HepG2 (cell line): ENCODE results near the gene BCAS1. TPM values are rescaled to one million over a fixed set of nuclear protein-coding genes. Genes with fewer than 3 reads are reported as not detected.

Experiments used
- BRD4 ChIP-seq: sonication (generic); formaldehyde crosslinking; IDR thresholded peaks from 2 replicates; pipeline ENCODE4 v1.4.0; 2020; ENCODE audit warnings: missing genetic modification reagents
- HNF4A ChIP-seq: sonication (generic); formaldehyde crosslinking; IDR thresholded peaks from 2 replicates; pipeline ENCODE4 v1.4.0; 2020; ENCODE audit warnings: missing genetic modification reagents
- JUN ChIP-seq: sonication (generic); formaldehyde crosslinking; IDR thresholded peaks from 2 replicates; pipeline ENCODE4 v1.4.0; 2020; ENCODE audit warnings: mild to moderate bottlenecking, missing genetic modification reagents
- KDM4B ChIP-seq: sonication (generic); formaldehyde crosslinking; IDR thresholded peaks from 2 replicates; pipeline ENCODE4 v1.4.0; 2020; ENCODE audit warnings: missing genetic modification reagents
- MZF1 ChIP-seq: sonication (generic); formaldehyde crosslinking; IDR thresholded peaks from 2 replicates; pipeline ENCODE4 v1.8.1; 2023; ENCODE audit warnings: mild to moderate bottlenecking, missing genetic modification reagents, borderline replicate concordance
- NFIC ChIP-seq: IDR thresholded peaks from 2 replicates; pipeline ENCODE4 v1.6.1; 2012; ENCODE audit warnings: mild to moderate bottlenecking, low read length, inconsistent platforms
- NFRKB ChIP-seq: fragments of 450-650 bp; IDR thresholded peaks from 2 replicates; pipeline ENCODE4 v1.6.1; 2017
- NONO ChIP-seq, 2 experiments: fragments of 450-650 bp in 1 of 2; sonication (generic) in 1 of 2; formaldehyde crosslinking in 1 of 2; IDR thresholded peaks in 1 of 2; conservative IDR thresholded peaks in 1 of 2; 2 replicates each; pipeline versions ENCODE4 v1.6.1 to v1.8.0; 2017 to 2022; ENCODE audit warnings: mild to moderate bottlenecking in 1 of 2, missing genetic modification reagents in 1 of 2, moderate library complexity in 1 of 2
- PRDM4 ChIP-seq: sonication (generic); formaldehyde crosslinking; IDR thresholded peaks from 2 replicates; pipeline ENCODE4 v1.9.0; 2021; ENCODE audit warnings: missing genetic modification reagents, borderline replicate concordance
- RFXAP ChIP-seq: sonication (generic); formaldehyde crosslinking; IDR thresholded peaks from 2 replicates; pipeline ENCODE4 v1.4.0; 2020; ENCODE audit warnings: missing genetic modification reagents, borderline replicate concordance
- SETDB1 ChIP-seq: sonication (generic); formaldehyde crosslinking; IDR thresholded peaks from 2 replicates; pipeline ENCODE4 v1.5.1; 2020; ENCODE audit warnings: missing genetic modification reagents, mild to moderate bottlenecking, borderline replicate concordance
- TGIF2 ChIP-seq: IDR thresholded peaks from 2 replicates; pipeline ENCODE4 v1.6.1; 2016; ENCODE audit warnings: control low read depth, missing compliant biosample characterization
- YY1 ChIP-seq: IDR thresholded peaks from 2 replicates; pipeline ENCODE4 v1.6.1; 2011; ENCODE audit warnings: low read length, low read depth, moderate library complexity, mild to moderate bottlenecking; ENCODE audit not compliant: insufficient read depth, insufficient replicate concordance
- ZMYM2 ChIP-seq: sonication (generic); formaldehyde crosslinking; IDR thresholded peaks from 2 replicates; pipeline ENCODE4 v1.8.0; 2022; ENCODE audit warnings: mild to moderate bottlenecking, missing genetic modification reagents
- ZNF136 ChIP-seq: sonication (generic); formaldehyde crosslinking; IDR thresholded peaks from 2 replicates; pipeline ENCODE4 v1.8.1; 2022; ENCODE audit warnings: low read depth, mild to moderate bottlenecking, moderate library complexity, missing genetic modification reagents
- ZNF292 ChIP-seq: sonication (generic); formaldehyde crosslinking; IDR thresholded peaks from 2 replicates; pipeline ENCODE4 v1.8.1; 2022; ENCODE audit warnings: mild to moderate bottlenecking, low read depth, missing genetic modification reagents, borderline replicate concordance
- ZNF362 ChIP-seq: sonication (generic); formaldehyde crosslinking; IDR thresholded peaks from 2 replicates; pipeline ENCODE4 v1.4.0; 2020; ENCODE audit warnings: missing genetic modification reagents, mild to moderate bottlenecking, borderline replicate concordance
- ZNF501 ChIP-seq: sonication (generic); formaldehyde crosslinking; IDR thresholded peaks from 2 replicates; pipeline ENCODE4 v1.5.1; 2020; ENCODE audit warnings: mild to moderate bottlenecking, moderate library complexity, missing genetic modification reagents
- polyA plus RNA-seq, 8 experiments: library from polyadenylated mRNA; depleted of rRNA in 3 of 8; stranded (reverse) in 7 of 8; unstranded in 1 of 8; fragments of >200 nt; fragmentation: Illumina TruSeq in 4 of 8; extraction: Trizol in 4 of 8; gene quantifications; 2 replicates each; pipeline versions ENCODE4 v1.2.1 to v1.2.3, GENCODE V29; 2011 to 2016; ENCODE audit warnings: low read depth in 4 of 8, missing spikeins in 1 of 8, mixed read lengths in 1 of 8; ENCODE audit not compliant: insufficient read depth in 1 of 8
- total RNA-seq, 5 experiments: library from RNA; depleted of rRNA; stranded (reverse); fragments of >200 nt; fragmentation: Illumina TruSeq; extraction: Trizol; gene quantifications; 2 replicates each; pipeline ENCODE4 v1.2.3, GENCODE V29; 2016; ENCODE audit warnings: low read depth in 1 of 5
- TF ChIP-seq, protein P1 (sequence below): sonication (generic); formaldehyde crosslinking; IDR thresholded peaks from 2 replicates; pipeline ENCODE4 v1.8.0; 2022; ENCODE audit warnings: missing genetic modification reagents, mild to moderate bottlenecking, moderate library complexity, borderline replicate concordance
- TF ChIP-seq, protein P2 (sequence below): sonication (generic); formaldehyde crosslinking; IDR thresholded peaks from 2 replicates; pipeline ENCODE4 v1.5.1; 2020; ENCODE audit warnings: mild to moderate bottlenecking, moderate library complexity, missing genetic modification reagents
- TF ChIP-seq, protein P3 (sequence below): sonication (generic); formaldehyde crosslinking; IDR thresholded peaks from 2 replicates; pipeline ENCODE4 v1.8.0; 2022; ENCODE audit warnings: mild to moderate bottlenecking, missing genetic modification reagents, moderate library complexity

BCAS1 gene
- total and polyA plus RNA-seq, 2 of the 13 experiments (the other 11 are each of a cell fraction or from before 2014, with no cell fraction given) = 0.55 to 0.91 TPM

GRCh38 chr20:54103762-54104600 is 33.6 kb upstream of the BCAS1 start (continued):
- TF ChIP-seq, protein P1, sequence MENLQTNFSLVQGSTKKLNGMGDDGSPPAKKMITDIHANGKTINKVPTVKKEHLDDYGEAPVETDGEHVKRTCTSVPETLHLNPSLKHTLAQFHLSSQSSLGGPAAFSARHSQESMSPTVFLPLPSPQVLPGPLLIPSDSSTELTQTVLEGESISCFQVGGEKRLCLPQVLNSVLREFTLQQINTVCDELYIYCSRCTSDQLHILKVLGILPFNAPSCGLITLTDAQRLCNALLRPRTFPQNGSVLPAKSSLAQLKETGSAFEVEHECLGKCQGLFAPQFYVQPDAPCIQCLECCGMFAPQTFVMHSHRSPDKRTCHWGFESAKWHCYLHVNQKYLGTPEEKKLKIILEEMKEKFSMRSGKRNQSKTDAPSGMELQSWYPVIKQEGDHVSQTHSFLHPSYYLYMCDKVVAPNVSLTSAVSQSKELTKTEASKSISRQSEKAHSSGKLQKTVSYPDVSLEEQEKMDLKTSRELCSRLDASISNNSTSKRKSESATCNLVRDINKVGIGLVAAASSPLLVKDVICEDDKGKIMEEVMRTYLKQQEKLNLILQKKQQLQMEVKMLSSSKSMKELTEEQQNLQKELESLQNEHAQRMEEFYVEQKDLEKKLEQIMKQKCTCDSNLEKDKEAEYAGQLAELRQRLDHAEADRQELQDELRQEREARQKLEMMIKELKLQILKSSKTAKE (CRISPR knock-in tag) = peak; percentile 99
- TF ChIP-seq NONO (IDR thresholded peaks at IDR 0.05) (no peak), NONO (CRISPR knock-in tag; conservative IDR thresholded peaks at IDR 0.05) (peak; percentile 95), RFXAP (CRISPR knock-in tag) (peak; percentile 97), ZNF362 (CRISPR knock-in tag) (peak; percentile 51; the same call in 1 of the 2 replicates), ZNF136 (CRISPR knock-in tag) (no peak), MZF1 (CRISPR knock-in tag) (no peak), YY1 (no peak), ZNF501 (CRISPR knock-in tag) (peak; percentile 80; the same call in 1 of the 2 replicates), ZNF292 (peak; percentile 98), PRDM4 (no peak), BRD4 (CRISPR knock-in tag) (peak; percentile 96), KDM4B (CRISPR knock-in tag) (peak; percentile 98), NFRKB (no peak), SETDB1 (no peak), JUN (CRISPR knock-in tag) (peak; percentile 94), HNF4A (peak; percentile 100), ZMYM2 (CRISPR knock-in tag) (peak; percentile 96), TGIF2 (CRISPR knock-in tag) (peak; percentile 100), NFIC (peak; percentile 91)
- TF ChIP-seq, protein P2, sequence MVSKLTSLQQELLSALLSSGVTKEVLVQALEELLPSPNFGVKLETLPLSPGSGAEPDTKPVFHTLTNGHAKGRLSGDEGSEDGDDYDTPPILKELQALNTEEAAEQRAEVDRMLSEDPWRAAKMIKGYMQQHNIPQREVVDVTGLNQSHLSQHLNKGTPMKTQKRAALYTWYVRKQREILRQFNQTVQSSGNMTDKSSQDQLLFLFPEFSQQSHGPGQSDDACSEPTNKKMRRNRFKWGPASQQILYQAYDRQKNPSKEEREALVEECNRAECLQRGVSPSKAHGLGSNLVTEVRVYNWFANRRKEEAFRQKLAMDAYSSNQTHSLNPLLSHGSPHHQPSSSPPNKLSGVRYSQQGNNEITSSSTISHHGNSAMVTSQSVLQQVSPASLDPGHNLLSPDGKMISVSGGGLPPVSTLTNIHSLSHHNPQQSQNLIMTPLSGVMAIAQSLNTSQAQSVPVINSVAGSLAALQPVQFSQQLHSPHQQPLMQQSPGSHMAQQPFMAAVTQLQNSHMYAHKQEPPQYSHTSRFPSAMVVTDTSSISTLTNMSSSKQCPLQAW = peak; percentile 100
- TF ChIP-seq, protein P3, sequence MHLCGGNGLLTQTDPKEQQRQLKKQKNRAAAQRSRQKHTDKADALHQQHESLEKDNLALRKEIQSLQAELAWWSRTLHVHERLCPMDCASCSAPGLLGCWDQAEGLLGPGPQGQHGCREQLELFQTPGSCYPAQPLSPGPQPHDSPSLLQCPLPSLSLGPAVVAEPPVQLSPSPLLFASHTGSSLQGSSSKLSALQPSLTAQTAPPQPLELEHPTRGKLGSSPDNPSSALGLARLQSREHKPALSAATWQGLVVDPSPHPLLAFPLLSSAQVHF (CRISPR knock-in tag) = 0 out of 2 replicates have a peak, but pooled peaks have one; percentile 66
